ENCODE data around the gene CPA5.

The CPA5 gene

DNA sequence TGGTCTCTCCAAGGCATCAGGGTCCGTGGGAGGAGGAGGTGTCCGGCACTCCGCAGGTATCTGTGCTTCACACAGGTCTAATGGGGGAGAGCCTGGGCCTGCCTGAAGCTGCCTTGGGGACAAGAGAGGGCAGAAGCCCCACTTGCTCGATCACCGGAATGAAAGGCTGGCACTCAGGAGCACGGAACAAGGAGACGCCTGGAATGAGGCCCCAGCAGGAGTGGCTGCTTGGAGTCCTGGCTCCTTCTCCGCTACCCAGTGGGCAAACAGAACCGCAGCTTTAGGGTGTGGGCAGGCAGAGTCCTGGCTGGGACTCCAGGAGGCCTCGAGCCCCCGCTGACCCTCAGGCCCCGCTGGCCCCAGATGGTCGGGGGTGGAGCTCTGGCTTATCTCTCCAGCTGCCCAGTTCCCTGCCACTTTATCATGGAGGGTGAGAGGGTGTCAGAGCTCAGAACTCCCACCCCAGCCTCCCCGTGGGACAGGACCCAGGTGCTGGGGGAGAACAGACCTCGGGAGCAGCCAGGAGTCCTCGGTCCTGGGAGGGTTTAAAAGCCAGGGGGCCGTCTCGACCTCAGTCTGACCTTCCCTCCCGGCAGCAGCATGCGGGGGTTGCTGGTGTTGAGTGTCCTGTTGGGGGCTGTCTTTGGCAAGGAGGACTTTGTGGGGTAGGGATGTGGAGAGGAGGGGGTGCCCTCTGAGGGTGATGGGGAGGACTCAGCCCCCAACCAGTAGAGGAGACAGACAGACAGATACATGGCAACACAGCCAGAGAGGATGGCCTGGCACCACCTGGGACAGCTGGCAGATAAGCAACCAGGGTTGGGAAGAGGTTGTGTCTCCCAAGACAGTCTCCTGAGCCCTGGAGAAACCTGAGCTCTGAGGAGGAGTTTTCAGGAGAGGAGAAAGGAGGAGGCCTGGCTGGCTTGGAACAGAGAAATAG is 35.6 kb downstream of the CPA5 start, which contains the start of gene CPA1:
Gene CPA1 (plus strand): TSS at position 574 of the 940 bp plus-strand sequence. CDS start 27 bp downstream, at position 601.
- DNase-seq: no peak

DNA sequence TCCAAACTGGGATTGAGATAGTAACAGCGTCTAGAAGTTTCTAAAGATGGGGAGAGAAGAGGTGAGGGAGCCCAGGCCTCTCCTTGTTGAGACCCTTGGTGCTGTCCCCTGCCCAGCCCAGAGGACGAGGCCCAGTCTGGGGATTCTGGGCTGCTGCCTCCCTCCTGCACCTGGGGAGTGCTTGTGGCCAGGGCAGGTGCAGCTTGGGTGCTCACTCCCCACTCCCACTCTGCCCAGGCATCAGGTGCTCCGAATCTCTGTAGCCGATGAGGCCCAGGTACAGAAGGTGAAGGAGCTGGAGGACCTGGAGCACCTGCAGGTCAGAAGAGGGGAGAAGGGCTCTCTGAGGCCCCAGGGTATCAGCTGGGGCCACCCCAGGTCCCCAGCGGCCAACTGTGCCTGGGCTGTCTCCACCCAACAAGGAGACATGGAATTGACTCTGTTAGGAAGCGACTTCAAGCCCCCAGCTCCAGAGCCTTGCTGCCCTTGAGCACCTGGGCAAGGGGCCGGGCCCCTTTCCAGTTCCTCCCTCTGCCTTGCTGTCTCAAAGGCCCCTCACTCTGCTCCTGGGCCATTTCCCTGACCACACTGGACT is 36.3 kb downstream of the CPA5 start:
- no peak for DNase-seq

DNA sequence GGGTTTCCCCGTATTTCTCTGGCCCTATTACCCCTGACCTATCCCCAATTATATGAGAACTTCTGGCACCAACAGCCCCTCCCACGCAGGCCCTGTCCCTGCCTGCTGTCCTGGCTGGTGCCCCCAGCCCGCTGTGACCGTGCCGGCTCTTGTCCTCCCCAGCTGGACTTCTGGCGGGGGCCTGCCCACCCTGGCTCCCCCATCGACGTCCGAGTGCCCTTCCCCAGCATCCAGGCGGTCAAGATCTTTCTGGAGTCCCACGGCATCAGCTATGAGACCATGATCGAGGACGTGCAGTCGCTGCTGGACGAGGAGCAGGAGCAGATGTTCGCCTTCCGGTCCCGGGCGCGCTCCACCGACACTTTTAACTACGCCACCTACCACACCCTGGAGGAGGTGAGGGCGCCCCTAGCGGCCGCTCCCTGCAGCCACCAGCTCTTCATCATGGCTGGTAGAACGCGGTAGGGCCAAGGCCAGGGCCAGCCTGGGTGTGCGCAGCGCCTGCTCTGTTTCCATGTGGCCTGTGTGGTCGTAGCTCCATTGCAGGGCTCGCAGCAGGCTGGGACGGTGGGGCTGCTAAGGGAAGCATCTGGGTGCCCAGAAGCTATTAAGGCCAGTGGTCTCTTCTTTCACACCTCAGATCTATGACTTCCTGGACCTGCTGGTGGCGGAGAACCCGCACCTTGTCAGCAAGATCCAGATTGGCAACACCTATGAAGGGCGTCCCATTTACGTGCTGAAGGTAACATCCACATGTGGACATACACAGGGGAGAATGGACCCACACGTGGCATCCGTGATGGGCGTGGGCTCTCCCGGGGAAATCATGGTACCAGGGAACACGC is 37.1 kb downstream of the CPA5 start:
- DNase-seq: no peak

DNA sequence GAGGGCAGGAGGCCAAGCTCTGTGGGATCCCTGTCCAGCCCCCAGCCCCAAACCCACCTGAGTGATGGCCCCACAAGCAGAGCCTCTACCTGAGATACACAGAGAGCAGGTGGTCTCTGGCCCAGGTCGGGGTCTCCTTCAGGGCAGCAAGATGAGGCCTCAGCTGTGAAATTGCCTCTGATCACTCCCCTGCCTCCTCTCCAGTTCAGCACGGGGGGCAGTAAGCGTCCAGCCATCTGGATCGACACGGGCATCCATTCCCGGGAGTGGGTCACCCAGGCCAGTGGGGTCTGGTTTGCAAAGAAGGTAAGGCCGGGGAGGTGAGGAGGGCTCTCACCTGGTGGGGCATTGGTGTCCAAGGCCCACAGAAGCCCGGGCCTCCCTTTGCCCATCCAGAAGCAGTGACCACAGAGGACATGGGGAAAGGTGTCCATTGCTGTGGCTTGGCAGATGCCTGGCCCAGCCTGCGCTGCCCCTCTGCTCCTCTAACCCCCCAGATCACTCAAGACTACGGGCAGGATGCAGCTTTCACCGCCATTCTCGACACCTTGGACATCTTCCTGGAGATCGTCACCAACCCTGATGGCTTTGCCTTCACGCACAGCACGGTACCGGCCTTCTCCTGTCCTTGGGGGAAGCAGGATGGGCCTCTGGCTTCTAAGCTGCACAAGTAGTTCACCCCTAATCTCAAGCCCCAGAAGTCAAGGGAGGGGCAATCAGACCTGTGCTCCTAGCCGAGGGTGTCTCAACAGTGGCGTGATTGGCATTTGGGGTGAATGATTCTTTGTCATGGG is 38.8 kb downstream of the CPA5 start:
- no peak for DNase-seq

DNA sequence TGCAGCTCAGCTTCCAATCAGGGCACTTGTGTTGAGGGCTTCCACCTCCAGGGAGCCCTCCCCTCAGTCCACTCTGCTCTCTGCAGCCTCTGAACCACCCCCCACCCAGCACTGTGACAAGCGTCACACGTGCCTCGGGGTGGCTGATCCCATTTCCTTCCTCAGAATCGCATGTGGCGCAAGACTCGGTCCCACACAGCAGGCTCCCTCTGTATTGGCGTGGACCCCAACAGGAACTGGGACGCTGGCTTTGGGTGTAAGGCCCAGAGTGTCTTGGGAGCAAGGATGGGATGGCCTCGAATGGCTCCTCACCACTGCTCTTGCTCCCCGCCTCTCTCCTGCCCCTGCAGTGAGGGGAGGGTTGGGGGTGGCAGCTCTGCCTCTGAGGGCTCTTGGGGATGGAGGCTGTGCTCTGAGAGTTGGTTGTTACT is 39.8 kb downstream of the CPA5 start:
- DNase-seq: no peak

DNA sequence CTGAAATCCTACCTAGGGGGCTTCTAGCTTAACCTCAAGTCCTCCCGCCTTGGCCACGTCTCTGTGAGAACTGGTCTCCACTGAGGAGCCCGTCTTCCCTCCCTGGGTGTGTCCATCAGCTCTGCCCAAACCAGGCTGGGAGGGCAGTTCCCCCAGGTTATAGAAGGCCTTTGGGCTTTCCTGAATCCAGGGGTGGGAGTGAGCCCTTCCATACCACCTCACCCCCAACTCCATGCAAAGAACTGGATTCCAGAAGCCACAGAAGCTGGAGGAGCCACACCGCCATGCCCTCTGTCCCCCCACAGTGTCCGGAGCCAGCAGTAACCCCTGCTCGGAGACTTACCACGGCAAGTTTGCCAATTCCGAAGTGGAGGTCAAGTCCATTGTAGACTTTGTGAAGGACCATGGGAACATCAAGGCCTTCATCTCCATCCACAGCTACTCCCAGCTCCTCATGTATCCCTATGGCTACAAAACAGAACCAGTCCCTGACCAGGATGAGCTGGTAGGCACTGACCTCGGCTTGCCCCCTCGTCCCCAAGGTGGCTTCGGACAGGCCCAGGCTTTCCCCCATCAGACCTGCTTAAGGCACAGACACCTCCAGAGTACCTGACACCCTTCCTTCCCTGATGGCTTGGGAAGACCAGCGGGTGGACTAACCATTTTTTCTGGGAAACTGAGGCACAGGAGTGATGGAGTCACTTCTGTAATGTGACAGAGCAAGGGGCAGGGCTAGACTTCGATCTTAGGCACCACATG is 40.4 kb downstream of the CPA5 start:
- DNase-seq: no peak

DNA sequence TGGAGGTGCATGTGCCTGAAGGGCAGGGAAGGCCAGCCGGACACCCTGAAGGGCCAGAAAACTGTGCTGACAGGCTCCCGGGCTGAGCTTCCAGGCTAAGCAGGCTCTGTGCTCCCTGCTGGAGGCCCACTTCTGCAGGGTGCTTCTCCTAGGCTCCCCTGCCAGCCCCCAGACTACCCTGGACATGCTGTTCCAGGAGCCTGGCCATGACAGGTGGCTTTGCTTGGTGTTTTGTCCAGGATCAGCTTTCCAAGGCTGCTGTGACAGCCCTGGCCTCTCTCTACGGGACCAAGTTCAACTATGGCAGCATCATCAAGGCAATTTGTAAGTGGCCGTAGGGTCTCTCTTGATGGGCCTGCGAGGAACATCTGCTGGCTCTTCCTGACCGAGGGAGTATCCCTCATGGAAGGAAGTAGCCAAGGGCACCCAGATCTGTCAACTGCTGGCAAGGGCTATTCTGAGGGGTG is 41.0 kb downstream of the CPA5 start:
- DNase-seq: no peak

DNA sequence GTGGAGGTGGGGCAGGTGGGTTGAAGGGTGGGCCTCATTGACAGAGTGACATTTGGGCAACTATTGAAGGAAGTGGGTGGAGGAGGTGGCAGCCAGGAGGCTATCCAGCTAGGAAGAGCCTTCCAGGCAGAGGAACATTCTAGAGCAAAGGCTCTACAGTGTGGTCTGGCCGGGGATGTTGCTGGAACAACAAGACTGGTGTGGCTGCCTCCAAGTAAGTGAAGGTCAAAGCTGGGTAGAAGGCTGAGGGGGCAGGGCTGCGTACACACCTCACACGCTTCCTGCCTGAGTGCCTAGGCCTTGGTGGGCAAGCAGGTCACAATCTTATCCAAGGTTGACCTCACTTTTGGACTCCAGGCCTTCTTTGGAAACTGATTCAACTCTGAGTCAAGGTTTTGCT is 42.3 kb downstream of the CPA5 start:
- DNase-seq: no peak

DNA sequence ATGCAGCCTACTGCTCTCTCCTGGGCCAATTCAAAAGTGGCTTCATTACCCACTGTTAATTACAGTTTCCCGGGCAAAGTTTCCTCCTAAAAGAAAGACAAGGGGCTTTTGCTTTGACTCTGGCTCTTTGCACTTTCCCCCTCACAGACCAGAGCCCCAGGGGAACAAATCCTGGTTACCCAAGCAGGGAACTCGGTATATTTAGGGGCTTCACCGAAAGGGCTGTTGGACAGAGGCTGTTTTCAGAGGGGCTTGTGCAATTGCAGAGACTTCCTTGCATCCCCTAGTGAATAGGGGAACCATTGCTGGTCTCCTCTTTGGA is 42.7 kb downstream of the CPA5 start:
- DNase-seq: no peak

DNA sequence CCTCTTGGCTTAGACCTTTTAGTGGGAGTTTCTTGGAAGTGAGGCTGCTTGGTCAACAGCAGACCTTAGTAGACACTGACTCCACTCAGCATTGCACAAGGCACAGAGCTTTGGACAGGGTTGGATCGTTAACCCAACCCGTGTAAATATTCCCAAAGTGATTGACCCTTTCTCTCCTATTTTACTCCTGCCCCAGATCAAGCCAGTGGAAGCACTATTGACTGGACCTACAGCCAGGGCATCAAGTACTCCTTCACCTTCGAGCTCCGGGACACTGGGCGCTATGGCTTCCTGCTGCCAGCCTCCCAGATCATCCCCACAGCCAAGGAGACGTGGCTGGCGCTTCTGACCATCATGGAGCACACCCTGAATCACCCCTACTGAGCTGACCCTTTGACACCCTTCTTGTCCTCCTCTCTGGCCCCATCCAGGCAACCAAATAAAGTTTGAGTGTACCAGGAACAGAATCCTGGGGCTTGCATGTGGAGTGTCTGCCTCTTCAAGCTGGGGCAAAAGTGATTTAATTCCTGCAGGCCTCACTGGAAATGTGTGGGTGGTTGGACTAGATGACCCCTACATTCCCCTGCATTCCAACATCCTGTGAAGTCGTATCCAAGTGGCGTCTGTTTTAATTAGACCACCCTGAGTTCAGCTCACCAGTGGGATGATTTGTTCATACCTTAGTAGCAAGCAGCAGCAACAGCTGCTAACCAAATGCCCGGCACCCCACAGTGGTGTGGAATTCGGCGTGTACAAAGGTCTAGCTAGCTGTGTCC is 43.2 kb downstream of the CPA5 start:
- no peak for DNase-seq

DNA sequence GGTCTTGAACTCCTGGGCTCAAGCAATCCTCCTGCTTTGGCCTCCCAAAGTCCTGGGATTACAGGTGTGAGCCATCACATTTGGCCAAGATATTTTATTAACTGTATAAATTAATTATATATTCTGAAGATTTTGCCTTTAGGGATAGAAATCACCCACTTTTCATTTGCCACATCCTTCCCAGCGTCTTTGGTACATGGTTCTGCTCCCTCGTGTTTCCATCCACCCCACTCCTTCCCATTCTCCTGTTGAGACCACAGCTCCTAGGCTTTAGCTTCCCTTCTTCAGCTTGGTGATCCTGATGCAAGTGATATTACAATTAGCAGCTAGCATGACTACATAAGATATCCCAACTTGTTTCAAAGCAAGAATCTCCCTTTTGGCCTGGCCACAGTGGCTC is 44.1 kb downstream of the CPA5 start:
- no peak for DNase-seq

DNA sequence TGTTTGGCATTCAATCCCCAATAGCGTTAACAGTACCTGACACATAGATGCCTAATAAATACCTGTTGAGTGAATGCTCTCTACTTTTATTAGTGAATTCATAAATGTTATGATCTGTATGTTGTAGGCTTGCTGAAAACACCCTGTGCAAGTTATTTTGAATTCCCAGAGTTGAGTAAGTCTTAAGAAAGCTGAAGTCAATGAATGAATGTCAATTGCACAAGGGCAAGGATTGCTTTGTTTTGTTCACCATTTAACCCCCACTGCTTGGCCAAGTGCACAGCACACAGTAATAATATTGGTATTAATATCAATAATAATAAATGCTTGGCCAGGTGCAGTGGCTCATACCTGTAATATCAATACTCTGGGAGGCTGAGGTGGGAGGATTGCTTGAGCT is 45.9 kb downstream of the CPA5 start:
- DNase-seq: no peak

DNA sequence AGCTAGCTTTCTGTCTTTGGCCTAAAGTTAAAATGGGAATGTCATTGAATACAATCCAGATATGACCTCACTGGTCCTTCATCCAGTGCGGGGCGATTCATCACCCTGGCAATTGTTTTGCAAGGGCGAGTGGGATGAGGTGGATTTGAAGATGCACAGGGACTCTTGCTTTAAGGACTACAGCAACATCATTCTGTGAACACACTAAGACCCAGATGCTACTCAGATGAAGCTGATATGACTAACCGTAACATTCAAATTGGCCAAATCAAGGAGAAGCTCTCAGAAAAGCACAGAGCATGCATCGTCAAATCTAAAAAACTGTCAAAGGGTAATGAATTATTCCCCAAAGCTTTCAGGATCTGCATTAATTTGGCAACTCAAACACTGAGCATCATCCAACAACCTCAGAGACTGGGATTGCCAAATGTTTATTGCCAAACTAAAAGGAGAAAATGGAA is 48.5 kb downstream of the CPA5 start:
- DNase-seq: no peak

DNA sequence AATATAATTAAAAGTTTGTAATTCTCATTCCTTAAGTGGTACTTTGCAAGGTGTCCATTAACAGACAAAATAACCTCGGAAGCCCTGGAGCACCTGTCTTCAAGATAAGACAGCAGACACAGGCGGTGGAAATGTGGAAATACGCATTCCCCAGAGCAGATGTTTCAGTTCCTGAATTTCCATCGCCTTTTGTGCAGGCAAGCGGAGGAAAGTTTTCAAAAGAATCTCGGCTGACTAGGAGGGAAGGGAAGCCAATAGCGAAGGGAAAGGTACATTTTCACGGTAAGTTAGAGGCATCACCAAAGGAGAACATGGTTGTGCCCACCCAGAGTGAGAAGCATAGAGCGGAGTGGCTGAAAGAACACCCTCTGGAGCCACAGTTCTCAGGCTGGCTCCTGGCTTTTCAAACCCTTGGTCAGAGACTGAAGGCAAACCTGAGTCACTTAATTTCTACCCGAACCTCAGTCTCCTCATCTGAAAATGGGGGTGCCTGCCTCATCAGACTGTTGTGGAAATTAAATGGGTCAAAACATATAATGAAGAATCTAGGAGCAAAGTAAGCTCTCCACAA is 49.3 kb downstream of the CPA5 start:
- no peak for DNase-seq

DNA sequence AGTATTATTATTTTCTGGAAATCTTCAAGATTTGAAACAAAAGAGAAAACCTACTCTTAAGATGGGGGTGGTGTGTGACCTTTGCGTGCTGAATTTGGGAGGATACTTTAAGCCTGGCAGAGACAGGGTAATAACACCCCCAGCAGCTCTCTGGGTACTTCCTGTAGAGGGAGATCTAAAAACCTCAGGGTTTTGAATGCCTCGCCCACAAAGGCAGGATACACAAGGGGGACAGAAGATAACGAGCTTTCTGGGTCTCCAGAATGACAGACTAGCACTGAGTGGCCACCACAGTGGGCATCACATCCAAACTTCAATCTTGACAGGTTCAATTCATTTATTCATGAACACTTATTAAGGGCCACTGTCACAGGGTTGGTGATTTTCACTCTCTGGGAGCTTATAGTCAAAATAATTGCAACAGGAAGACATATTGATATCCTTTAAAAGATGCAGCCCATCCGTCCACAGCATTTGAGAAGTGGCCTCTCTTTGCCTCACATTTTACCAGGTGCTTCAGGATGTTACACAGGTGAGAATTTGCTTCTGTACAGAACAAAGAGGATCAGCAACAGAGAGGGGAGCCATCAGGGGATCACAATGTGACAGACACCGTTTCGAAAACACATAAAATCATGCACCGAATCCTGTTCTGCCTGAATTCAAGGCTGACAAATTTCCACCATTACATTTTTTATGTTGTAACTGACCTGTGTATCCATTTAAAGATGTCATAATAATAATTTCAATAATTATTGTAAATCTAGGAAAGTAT is 50.0 kb downstream of the CPA5 start:
- peak; percentile 38 for DNase-seq

DNA sequence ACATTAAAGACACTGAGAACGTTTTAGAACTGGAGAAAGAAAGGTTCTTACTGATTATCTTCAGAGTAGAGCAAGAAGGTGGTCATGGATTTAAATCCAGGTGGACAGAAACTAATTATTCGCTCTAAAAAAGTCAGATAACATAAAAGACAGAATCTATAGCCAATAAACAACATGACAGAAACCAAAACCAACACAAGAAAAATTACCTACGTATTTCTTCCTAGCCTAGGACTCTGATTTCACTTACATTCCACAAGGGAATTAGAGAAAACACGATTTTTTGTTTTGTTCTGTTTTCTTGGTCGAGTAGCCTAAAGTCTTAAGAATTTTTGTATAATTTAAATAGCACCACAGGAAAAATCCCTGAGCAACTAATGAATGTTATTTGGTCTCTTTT is 50.8 kb downstream of the CPA5 start:
- DNase-seq: no peak

DNA sequence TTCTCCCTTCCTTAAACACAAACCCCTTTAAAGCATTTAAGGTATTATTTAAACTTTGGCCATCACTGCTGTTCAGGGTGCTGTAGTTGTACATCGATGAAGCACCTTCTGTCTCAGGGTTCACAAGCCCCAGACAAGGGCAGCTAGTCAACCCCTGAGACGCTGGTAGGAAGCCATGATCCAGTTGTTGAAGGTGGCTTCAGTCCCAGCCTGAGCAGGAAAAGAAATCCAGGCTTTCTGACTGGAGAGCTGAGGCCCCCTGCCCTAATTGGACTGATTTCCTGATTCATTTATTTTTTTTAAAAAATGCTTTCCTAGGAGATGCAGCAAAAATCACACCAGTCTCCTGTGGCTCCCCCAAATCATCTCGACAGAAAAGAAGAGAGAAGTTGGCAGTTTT is 51.5 kb downstream of the CPA5 start:
- no peak for DNase-seq

DNA sequence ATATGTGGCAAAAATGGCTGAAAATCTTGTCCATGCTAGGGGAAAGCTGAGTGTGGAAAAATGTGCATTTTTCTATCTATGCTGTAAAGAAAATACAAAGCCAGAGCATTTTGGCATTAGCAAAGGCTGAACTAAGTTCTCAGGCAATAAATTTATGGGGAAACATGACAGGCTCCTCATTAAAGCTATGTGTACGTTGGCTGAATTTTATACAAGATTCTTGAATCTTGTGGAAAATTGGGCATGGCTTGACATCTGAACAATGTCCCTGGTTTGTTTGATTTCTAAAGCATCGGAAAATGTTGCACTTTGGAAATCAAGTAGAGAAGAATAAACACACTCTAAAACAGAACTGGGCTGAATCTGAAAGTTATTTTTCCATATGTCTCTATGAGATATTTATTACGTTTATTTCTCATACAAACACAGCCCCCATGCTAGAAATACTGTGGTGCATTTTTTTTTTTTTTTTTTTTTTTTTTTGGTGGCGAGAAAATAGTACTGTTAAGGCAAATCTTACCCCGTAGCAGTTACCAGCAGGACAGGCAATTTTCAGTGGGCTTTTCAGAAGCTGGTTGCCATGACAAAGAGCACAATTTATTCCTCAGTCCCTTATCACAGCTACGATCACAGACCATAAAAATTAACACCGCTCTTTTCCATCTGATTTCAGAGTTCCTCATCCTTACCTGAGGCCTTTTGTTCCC is 52.6 kb downstream of the CPA5 start:
- DNase-seq: no peak

DNA sequence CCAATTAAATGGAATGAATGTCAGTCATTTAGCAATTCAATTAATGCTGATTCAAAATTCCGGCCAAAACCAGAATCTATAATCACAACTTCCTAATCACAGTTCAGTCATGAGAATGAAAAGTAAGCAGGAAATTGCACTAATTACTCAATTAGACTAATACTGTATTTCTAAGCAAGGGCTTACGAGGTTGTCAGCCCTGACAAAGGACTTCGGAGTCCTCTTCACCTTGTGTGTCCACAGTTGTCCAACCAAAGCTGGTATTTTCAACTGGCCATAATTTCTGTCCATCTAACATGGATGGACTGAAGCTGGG is 53.1 kb downstream of the CPA5 start:
- no peak for DNase-seq
